ENCODE data around the gene CMTM8. TPM values are rescaled to one million over a fixed set of nuclear protein-coding genes. Genes with fewer than 3 reads are reported as not detected.

CMTM8 gene
- total and polyA plus RNA-seq, 2 of the 8 experiments (the other 6 are each of a cell fraction or from before 2014, with no cell fraction given), result 10.5 to 22.4 TPM

DNA sequence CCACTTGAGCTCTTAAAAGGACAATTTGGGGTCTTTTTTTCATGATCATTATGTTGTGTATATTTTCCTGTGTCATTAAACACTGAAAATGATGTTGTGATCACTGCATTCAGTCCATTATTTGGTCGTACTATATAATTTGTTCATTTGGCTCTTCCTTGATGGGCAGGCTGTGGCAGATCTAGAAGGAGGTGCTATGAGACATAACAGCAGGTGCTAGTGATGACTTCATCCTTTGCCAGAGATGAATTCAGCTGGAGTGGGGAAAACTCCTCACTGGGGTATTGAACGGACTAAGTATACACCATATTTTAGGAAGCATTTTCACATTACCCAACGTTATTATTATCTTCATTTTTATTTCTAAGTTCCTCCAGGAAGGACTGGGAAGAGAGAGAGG is 165.2 kb downstream of the CMTM8 start:
- H3K23ac ChIP-seq (ENCODE audit: insufficient read length), result no peak overlapping the region
- 79% methylated on average over 3 of the region's 3 CpGs; no CpG with 5 or more reads in 1 of the 2 experiments for WGBS, 2 experiments (ENCODE audit: extremely low coverage in 1 of 2, insufficient coverage in 1 of 2, insufficient read length in 1 of 2, insufficient replicate concordance in 2 of 2, low coverage in 1 of 2, low lambda C conversion rate in 2 of 2, missing lambda C conversion rate in 1 of 2)
- no peak overlapping the region for H2BK15ac ChIP-seq (ENCODE audit: low read length)
- H3K56ac ChIP-seq (replicated peaks; ENCODE audit: insufficient read length, low read depth, low read length), result no peak overlapping the region
- no peak overlapping the region for H3K27ac ChIP-seq (ENCODE audit: low read depth, low read length)
- FAIRE-seq (no peak), DNase-seq (ENCODE audit: low read depth in 1 of 2, low spot score in 2 of 2) (no peak)
- no peaks in the 10 kb centered on the region for H4K20me1 ChIP-seq (replicated peaks in 1 of 2; ENCODE audit: control insufficient read depth in 1 of 2, insufficient read depth in 2 of 2, low read length in 2 of 2)
- H3K9ac ChIP-seq (replicated peaks in 1 of 4; ENCODE audit: extremely low read depth in 1 of 4, low read depth in 3 of 4, low read length in 3 of 4), result no peak overlapping the region
- no peaks in the 10 kb centered on the region; a peak in 1 of 8 replicates for H3K36me3 ChIP-seq (ENCODE audit: control insufficient read depth in 2 of 4, insufficient read depth in 4 of 4, low read length in 3 of 4)
- H2BK120ac ChIP-seq (replicated peaks; ENCODE audit: low read depth, low read length), result no peak overlapping the region
- peaks cover 2 to 9% (median 6%) of the 10 kb centered on the region in 4 experiments; a peak in 6 of 7 replicates for H3K4me1 ChIP-seq (replicated peaks in 1 of 4; ENCODE audit: control insufficient read depth in 3 of 4, insufficient read depth in 4 of 4, low read length in 3 of 4)
- H4K91ac ChIP-seq (replicated peaks; ENCODE audit: insufficient read length, low read length), result no peak overlapping the region
- H3K4ac ChIP-seq (replicated peaks; ENCODE audit: insufficient read length, low read depth, low read length), result no peak overlapping the region
- H3K14ac ChIP-seq (ENCODE audit: insufficient read length), result no peak overlapping the region
- H3K79me2 ChIP-seq (ENCODE audit: control insufficient read depth in 1 of 2, insufficient read depth in 2 of 2, low read length in 2 of 2), result peaks cover 0 to 31% of the 10 kb centered on the region in 2 experiments; a peak in 3 of 4 replicates
- H2AK5ac ChIP-seq (ENCODE audit: low read depth, low read length), result no peak overlapping the region
- H2BK5ac ChIP-seq (ENCODE audit: low read depth, low read length), result no peak overlapping the region
- H4K5ac ChIP-seq (ENCODE audit: insufficient read length, low read depth, low read length), result no peak overlapping the region
- H3K4me2 ChIP-seq (ENCODE audit: insufficient read depth in 1 of 2, low read depth in 2 of 2, low read length in 2 of 2), result no peak overlapping the region
- H2BK12ac ChIP-seq (ENCODE audit: low read depth, low read length), result no peak overlapping the region
- no peak overlapping the region for H3K4me3 ChIP-seq (ENCODE audit: extremely low read depth in 1 of 4, insufficient read depth in 2 of 4, low read depth in 3 of 4, low read length in 4 of 4)
- H3K27me3 ChIP-seq (replicated peaks in 1 of 4; ENCODE audit: control insufficient read depth in 3 of 4, extremely low read depth in 1 of 4, insufficient read depth in 3 of 4, low read length in 3 of 4), result no peaks in the 10 kb centered on the region
- ChIA-PET POLR2A (ENCODE audit: partially characterized antibody) (interaction anchor here (0.8 to 1.9 kb wide), 4 partner anchors 10 to 64 kb away, joined by 3 to 7 read pairs (median 3); partner anchors contain the start of gene CMTM7), CTCF (ENCODE audit: partially characterized antibody) (interaction anchor here (0.8 to 1.6 kb wide), 5 partner anchors 7 to 182 kb away, joined by 3 to 4 read pairs (median 3); no protein-coding TSS in a partner anchor)
- H3K18ac ChIP-seq (ENCODE audit: extremely low read depth, low read length), result no peak overlapping the region
- no peaks in the 10 kb centered on the region for H3K9me3 ChIP-seq (ENCODE audit: insufficient read depth in 2 of 2, low read depth in 1 of 2, low read length in 1 of 2)
- no peak overlapping the region for H2AFZ ChIP-seq (ENCODE audit: low read length)
- no peaks in the 10 kb centered on the region; the same call in 1 of the 2 replicates for H3K23me2 ChIP-seq (ENCODE audit: low read depth, low read length)
- no peak overlapping the region for H2BK20ac ChIP-seq (ENCODE audit: low read length)
- no peak overlapping the region for H4K8ac ChIP-seq (ENCODE audit: extremely low read depth, insufficient read depth, low read length)
- H3K79me1 ChIP-seq (ENCODE audit: low read depth, low read length), result peaks cover 4% of the 10 kb centered on the region
